ENCODE results near the gene ZBTB8A. TPM values are rescaled to one million over a fixed set of nuclear protein-coding genes. Genes with fewer than 3 reads are reported as not detected.

Gene ZBTB8A
- total and polyA plus RNA-seq, 2 of the 8 experiments (the other 6 are each of a cell fraction or from before 2014, with no cell fraction given) = 2.9 to 10.4 TPM

DNA sequence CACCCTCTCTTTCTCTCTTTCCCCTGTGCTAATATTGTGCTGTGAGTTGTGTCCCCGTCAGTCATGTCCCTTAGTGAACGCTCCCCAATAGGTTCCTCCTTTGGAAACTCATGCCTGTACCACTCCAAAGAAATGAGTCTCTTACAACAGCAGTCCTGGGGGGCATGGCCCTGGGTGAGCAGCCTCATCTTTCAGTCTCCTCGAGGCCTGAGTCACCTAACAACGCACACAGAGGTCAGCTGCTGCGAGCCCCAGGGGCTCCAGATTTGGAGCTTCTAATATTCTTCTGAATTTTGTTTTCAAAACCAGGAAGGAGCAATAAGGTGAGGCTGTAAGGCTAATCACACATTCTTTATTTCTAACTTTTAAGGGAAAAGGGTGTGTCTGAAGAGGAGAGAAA lies 30.5 kb upstream of the ZBTB8A start:
- Histone ChIP-seq H3K18ac (ENCODE audit: extremely low read depth, low read length) (no peak overlapping the region), H3K36me3 (ENCODE audit: control insufficient read depth in 2 of 4, insufficient read depth in 4 of 4, low read length in 3 of 4) (no peaks in the 10 kb centered on the region), H3K27me3 (replicated peaks in 1 of 4; ENCODE audit: control insufficient read depth in 3 of 4, extremely low read depth in 1 of 4, insufficient read depth in 3 of 4, low read length in 3 of 4) (no peaks in the 10 kb centered on the region), H3K23me2 (ENCODE audit: low read depth, low read length) (no peaks in the 10 kb centered on the region), H3K4me1 (replicated peaks in 1 of 4; ENCODE audit: control insufficient read depth in 3 of 4, insufficient read depth in 4 of 4, low read length in 3 of 4) (no peaks in the 10 kb centered on the region), H3K4me3 (ENCODE audit: extremely low read depth in 1 of 4, insufficient read depth in 2 of 4, low read depth in 3 of 4, low read length in 4 of 4) (no peak overlapping the region), H3K9ac (replicated peaks in 1 of 4; ENCODE audit: extremely low read depth in 1 of 4, low read depth in 3 of 4, low read length in 3 of 4) (no peak overlapping the region), H3K4me2 (ENCODE audit: insufficient read depth in 1 of 2, low read depth in 2 of 2, low read length in 2 of 2) (no peak overlapping the region), H2AFZ (ENCODE audit: low read length) (no peak overlapping the region), H4K5ac (ENCODE audit: insufficient read length, low read depth, low read length) (no peak overlapping the region), H2BK120ac (replicated peaks; ENCODE audit: low read depth, low read length) (no peak overlapping the region), H3K23ac (ENCODE audit: insufficient read length) (no peak overlapping the region), H3K56ac (replicated peaks; ENCODE audit: insufficient read length, low read depth, low read length) (no peak overlapping the region), H4K8ac (ENCODE audit: extremely low read depth, insufficient read depth, low read length) (no peak overlapping the region), H2BK15ac (ENCODE audit: low read length) (no peak overlapping the region), H3K79me2 (ENCODE audit: control insufficient read depth in 1 of 2, insufficient read depth in 2 of 2, low read length in 2 of 2) (no peaks in the 10 kb centered on the region), H4K91ac (replicated peaks; ENCODE audit: insufficient read length, low read length) (no peak overlapping the region), H4K20me1 (replicated peaks in 1 of 2; ENCODE audit: control insufficient read depth in 1 of 2, insufficient read depth in 2 of 2, low read length in 2 of 2) (no peaks in the 10 kb centered on the region), H3K9me3 (ENCODE audit: insufficient read depth in 2 of 2, low read depth in 1 of 2, low read length in 1 of 2) (no peaks in the 10 kb centered on the region), H3K27ac (ENCODE audit: low read depth, low read length) (no peak overlapping the region), H3K79me1 (ENCODE audit: low read depth, low read length) (no peaks in the 10 kb centered on the region), H2BK20ac (ENCODE audit: low read length) (no peak overlapping the region), H3K4ac (replicated peaks; ENCODE audit: insufficient read length, low read depth, low read length) (no peak overlapping the region), H2BK5ac (ENCODE audit: low read depth, low read length) (no peak overlapping the region), H3K14ac (ENCODE audit: insufficient read length) (no peak overlapping the region), H2AK5ac (ENCODE audit: low read depth, low read length) (no peak overlapping the region), H2BK12ac (ENCODE audit: low read depth, low read length) (no peak overlapping the region)
- ChIA-PET CTCF (ENCODE audit: partially characterized antibody) (interaction anchor here (1.3 to 2.3 kb wide), 3 partner anchors 9 to 12 kb away, joined by 3 to 15 read pairs (median 4); no protein-coding TSS in a partner anchor), POLR2A (ENCODE audit: partially characterized antibody) (interaction anchor here (1.3 kb wide), 1 partner anchor 9 kb away, joined by 5 read pairs; no protein-coding TSS in a partner anchor)
- 91% methylated on average over 5 of the region's 5 CpGs; no CpG with 5 or more reads in 1 of the 2 experiments for WGBS, 2 experiments (ENCODE audit: extremely low coverage in 1 of 2, insufficient coverage in 1 of 2, insufficient read length in 1 of 2, insufficient replicate concordance in 2 of 2, low coverage in 1 of 2, low lambda C conversion rate in 2 of 2, missing lambda C conversion rate in 1 of 2)
- DNase-seq (ENCODE audit: low read depth in 1 of 2, low spot score in 2 of 2) (no peak), FAIRE-seq (no peak)
- TF ChIP-seq RAD21 (IDR thresholded peaks at IDR 0.05 in 1 of 2, conservative IDR thresholded peaks at IDR 0.05 in 1 of 2; ENCODE audit: low read depth in 2 of 2, low read length in 2 of 2) = no peak
- no peak for TF ChIP-seq SIN3A (conservative IDR thresholded peaks at IDR 0.05 in 1 of 2, IDR thresholded peaks at IDR 0.05 in 1 of 2; ENCODE audit: low read depth in 1 of 2, low read length in 2 of 2)
- no peak for TF ChIP-seq EZH2 (IDR thresholded peaks at IDR 0.05; ENCODE audit: low read depth, low read length, severe bottlenecking)
- TF ChIP-seq POLR2A (IDR thresholded peaks at IDR 0.05; ENCODE audit: control extremely low read depth in 1 of 2, low read depth in 2 of 2, low read length in 2 of 2) = no peak
- TF ChIP-seq HDAC6 (IDR thresholded peaks at IDR 0.05; ENCODE audit: low read depth, low read length) = no peak
- no peak for TF ChIP-seq MAFK (IDR thresholded peaks at IDR 0.05; ENCODE audit: low read depth, low read length)
- TF ChIP-seq KDM4A (IDR thresholded peaks at IDR 0.05; ENCODE audit: low read depth, low read length, severe bottlenecking) = no peak
- no peak for TF ChIP-seq ATF2 (IDR thresholded peaks at IDR 0.05; ENCODE audit: low read length)
- no peak for TF ChIP-seq CHD2 (IDR thresholded peaks at IDR 0.05; ENCODE audit: low read length)
- TF ChIP-seq HDAC2 (IDR thresholded peaks at IDR 0.05; ENCODE audit: borderline replicate concordance in 1 of 2, low read depth in 2 of 2, low read length in 2 of 2) = no peak
- TF ChIP-seq SP4 (IDR thresholded peaks at IDR 0.05; ENCODE audit: low read length) = no peak
- no peak for TF ChIP-seq KDM5A (IDR thresholded peaks at IDR 0.05; ENCODE audit: low read length)
